Spleen (tissue), 7 donors: Measurements from ENCODE around the gene HES4.

ENCODE experiments used
- POLR2A ChIP-seq, 3 donors: fragments of 450-650 bp; IDR thresholded peaks; one replicate each; pipeline ENCODE4 v1.5.1; 2017; ENCODE audit warnings: antibody characterized with exemption in 3 of 3, mild to moderate bottlenecking in 1 of 3
- POLR2AphosphoS5 ChIP-seq, 3 donors: sonication (generic); formaldehyde crosslinking; IDR thresholded peaks; one replicate each; pipeline ENCODE4 v1.5.1; 2017; ENCODE audit warnings: antibody characterized with exemption in 3 of 3
- TF ChIP-seq, protein P1 (sequence below), 11 experiments: fragments of 200-600 bp in 7 of 11; fragments of 450-650 bp in 4 of 11; sonication (generic) in 4 of 11; IDR thresholded peaks in 8 of 11; conservative IDR thresholded peaks in 3 of 11; 1 replicate in 7 of 11; 2 replicates in 4 of 11; pipeline versions ENCODE4 v1.4.0 to v1.8.0; 2016 to 2021; ENCODE audit warnings: antibody characterized with exemption in 11 of 11, inconsistent platforms in 4 of 11, mild to moderate bottlenecking in 1 of 11
- donor health status: DM: no; HTN: no; CAD: no; lungs with moderate emphysema.
- donor health status: DM: no; HTN: no; CAD: no.
- donor health status: DM: no; HTN: no; CAD: no.

GRCh38 chr1:959731-960362 is 40.0 kb downstream of the HES4 start:
- TF ChIP-seq, protein P1, sequence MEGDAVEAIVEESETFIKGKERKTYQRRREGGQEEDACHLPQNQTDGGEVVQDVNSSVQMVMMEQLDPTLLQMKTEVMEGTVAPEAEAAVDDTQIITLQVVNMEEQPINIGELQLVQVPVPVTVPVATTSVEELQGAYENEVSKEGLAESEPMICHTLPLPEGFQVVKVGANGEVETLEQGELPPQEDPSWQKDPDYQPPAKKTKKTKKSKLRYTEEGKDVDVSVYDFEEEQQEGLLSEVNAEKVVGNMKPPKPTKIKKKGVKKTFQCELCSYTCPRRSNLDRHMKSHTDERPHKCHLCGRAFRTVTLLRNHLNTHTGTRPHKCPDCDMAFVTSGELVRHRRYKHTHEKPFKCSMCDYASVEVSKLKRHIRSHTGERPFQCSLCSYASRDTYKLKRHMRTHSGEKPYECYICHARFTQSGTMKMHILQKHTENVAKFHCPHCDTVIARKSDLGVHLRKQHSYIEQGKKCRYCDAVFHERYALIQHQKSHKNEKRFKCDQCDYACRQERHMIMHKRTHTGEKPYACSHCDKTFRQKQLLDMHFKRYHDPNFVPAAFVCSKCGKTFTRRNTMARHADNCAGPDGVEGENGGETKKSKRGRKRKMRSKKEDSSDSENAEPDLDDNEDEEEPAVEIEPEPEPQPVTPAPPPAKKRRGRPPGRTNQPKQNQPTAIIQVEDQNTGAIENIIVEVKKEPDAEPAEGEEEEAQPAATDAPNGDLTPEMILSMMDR (IDR thresholded peaks at IDR 0.05 in 8 of 11, conservative IDR thresholded peaks at IDR 0.05 in 3 of 11): no peak
- TF ChIP-seq POLR2AphosphoS5 (IDR thresholded peaks at IDR 0.05) (no peak), POLR2A (IDR thresholded peaks at IDR 0.05) (no peak)
